NB4 (cell line): ENCODE results near the gene DYSF.

ENCODE experiments used
- DNase-seq: peaks from one replicate; pipeline ENCODE4 v3.0.0; 2010; ENCODE audit warnings: low read depth
- H3K4me3 ChIP-seq: one replicate; pipeline ENCODE4 v1.5.1; 2011; ENCODE audit warnings: mild to moderate bottlenecking, low read depth, low read length, moderate library complexity
- CTCF ChIP-seq: IDR thresholded peaks from one replicate; pipeline ENCODE4 v1.5.1; 2012; ENCODE audit warnings: low read depth, low read length
- MAX ChIP-seq: IDR thresholded peaks from 2 replicates; pipeline ENCODE4 v1.6.1; 2011; ENCODE audit warnings: low read depth, low read length
- MYC ChIP-seq: IDR thresholded peaks from 2 replicates; pipeline ENCODE4 v1.6.1; 2011; ENCODE audit warnings: low read depth, low read length
- POLR2A ChIP-seq: IDR thresholded peaks from 2 replicates; pipeline ENCODE4 v1.6.1; 2011; ENCODE audit warnings: mild to moderate bottlenecking; ENCODE audit not compliant: insufficient read length; ENCODE audit errors: extremely low read depth

The DYSF gene

GRCh38 chr2:71715951-71716696, 262.8 kb downstream of the DYSF start:
- DNase-seq = no peak
- no peak for TF ChIP-seq MAX
- no peak for TF ChIP-seq POLR2A
- TF ChIP-seq CTCF = no peak
- no peak for TF ChIP-seq MYC
- H3K4me3 ChIP-seq = no peak overlapping the region

GRCh38 chr2:71716697-71717624, 263.6 kb downstream of the DYSF start:
- no peak for TF ChIP-seq MYC
- no peak for TF ChIP-seq CTCF
- TF ChIP-seq MAX = no peak
- TF ChIP-seq POLR2A = no peak
- DNase-seq = no peak
- no peak overlapping the region for H3K4me3 ChIP-seq

GRCh38 chr2:71718686-71719085, 265.3 kb downstream of the DYSF start:
- H3K4me3 ChIP-seq = no peak overlapping the region
- no peak for DNase-seq
- TF ChIP-seq MYC (no peak), CTCF (no peak), POLR2A (no peak)

- DNase-seq = no peak
- H3K4me3 ChIP-seq = no peak overlapping the region
- TF ChIP-seq POLR2A (no peak), MYC (no peak), MAX (no peak), CTCF (no peak)
Observed at GRCh38 chr2:71719520-71720282, 266.3 kb downstream of the DYSF start.

- H3K4me3 ChIP-seq = no peak overlapping the region
- no peak for TF ChIP-seq MAX
- TF ChIP-seq MYC = no peak
- TF ChIP-seq POLR2A = no peak
- TF ChIP-seq CTCF = no peak
- no peak for DNase-seq
Observed at GRCh38 chr2:71720283-71720560, 266.9 kb downstream of the DYSF start.
